ENCODE results near the gene PWWP2B. TPM values are rescaled to one million over a fixed set of nuclear protein-coding genes. Genes with fewer than 3 reads are reported as not detected.

Gene PWWP2B
- total and polyA plus RNA-seq, 11 donors = 10.5 to 23.5 (median 15.3) TPM

GRCh38 chr10:132406750-132407149 is 9.8 kb downstream of the PWWP2B start:
- no peak for ATAC-seq
- Histone ChIP-seq H3K27ac (peak overlapping the region in 11 of 12 donors; percentile 65 to 86 (median 77)), H3K36me3 (peaks cover 0 to 26% (median 17%) of the 10 kb centered on the region in 9 donors), H3K4me1 (peaks cover 0 to 41% (median 29%) of the 10 kb centered on the region in 12 donors), H3K9me3 (no peaks in the 10 kb centered on the region), H3K4me3 (no peak overlapping the region), H3K27me3 (no peaks in the 10 kb centered on the region)
- DNase-seq = peak in 1 of 5 donors; percentile 60
- no peak for TF ChIP-seq CTCF (IDR thresholded peaks at IDR 0.05)
- intact Hi-C loops (cut with DNase I) = no loop called here
- 93 to 96% (median 96%) methylated on average over 4 to 16 of the region's 16 CpGs for WGBS, 4 donors

DNA sequence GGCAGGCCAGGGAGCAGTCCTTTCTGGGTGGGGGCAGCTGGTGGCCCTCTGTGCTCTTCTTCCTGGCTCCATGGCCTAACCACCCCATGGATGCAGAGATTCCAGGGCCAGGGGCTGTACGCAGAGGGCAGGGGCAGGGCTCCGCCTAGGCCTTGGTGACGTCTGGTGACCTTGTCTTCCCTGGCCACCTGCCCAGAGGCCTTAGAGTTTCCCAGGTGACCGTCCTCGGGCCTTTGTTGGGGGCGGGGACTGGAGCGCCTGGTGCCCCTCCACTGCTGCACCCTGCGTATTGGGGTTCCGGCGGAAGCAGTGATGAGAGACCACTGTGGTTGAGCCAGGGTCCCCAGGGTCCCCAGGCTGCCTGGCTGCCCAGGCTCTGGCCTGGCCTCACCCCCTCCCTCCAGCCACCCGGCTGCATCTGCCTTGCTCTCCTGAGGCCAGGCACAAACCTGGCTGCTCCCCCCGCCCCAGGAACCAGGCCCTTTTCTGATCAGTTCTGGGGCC is 10.3 kb downstream of the PWWP2B start:
- TF ChIP-seq CTCF (IDR thresholded peaks at IDR 0.05) (no peak), POLR2A (IDR thresholded peaks at IDR 0.05) (no peak)
- intact Hi-C loops (cut with DNase I) = no loop called here
- peaks cover 0 to 26% (median 17%) of the 10 kb centered on the region in 9 donors for H3K36me3 ChIP-seq
- no peaks in the 10 kb centered on the region for H3K27me3 ChIP-seq
- ATAC-seq = peak; percentile 55 to 77 (median 68)
- DNase-seq = peak; percentile 60 to 85 (median 80)
- 45 to 72% (median 56%) methylated on average over 4 to 12 of the region's 12 CpGs for WGBS, 4 donors
- peaks cover 0 to 43% (median 33%) of the 10 kb centered on the region in 12 donors for H3K4me1 ChIP-seq
- no peaks in the 10 kb centered on the region for H3K9me3 ChIP-seq
- H3K4me3 ChIP-seq = peak overlapping the region in 4 of 12 donors; percentile 1 to 35 (median 20)
- H3K27ac ChIP-seq = peak overlapping the region; percentile 13 to 86 (median 76)

- H3K4me1 ChIP-seq = peaks cover 0 to 49% (median 35%) of the 10 kb centered on the region in 12 donors
- peaks cover 0 to 26% (median 17%) of the 10 kb centered on the region in 9 donors for H3K36me3 ChIP-seq
- no peaks in the 10 kb centered on the region for H3K9me3 ChIP-seq
- peak overlapping the region; percentile 13 to 86 (median 76) for H3K27ac ChIP-seq
- intact Hi-C loops (cut with DNase I) = no loop called here
- DNase-seq (peak in 2 of 5 donors; percentile 44 to 69), ATAC-seq (peak; percentile 53 to 78 (median 58))
- WGBS, 4 donors = 34 to 54% (median 54%) methylated on average over 8 to 17 of the region's 17 CpGs
- no peak for TF ChIP-seq POLR2A (IDR thresholded peaks at IDR 0.05)
- peak in 1 of 12 donors; percentile 12 for TF ChIP-seq CTCF (IDR thresholded peaks at IDR 0.05)
- H3K27me3 ChIP-seq = no peaks in the 10 kb centered on the region
- peak overlapping the region in 5 of 12 donors; percentile 1 to 35 (median 15) for H3K4me3 ChIP-seq
Measured at GRCh38 chr10:132407846-132408278, 10.9 kb downstream of the PWWP2B start.

DNA sequence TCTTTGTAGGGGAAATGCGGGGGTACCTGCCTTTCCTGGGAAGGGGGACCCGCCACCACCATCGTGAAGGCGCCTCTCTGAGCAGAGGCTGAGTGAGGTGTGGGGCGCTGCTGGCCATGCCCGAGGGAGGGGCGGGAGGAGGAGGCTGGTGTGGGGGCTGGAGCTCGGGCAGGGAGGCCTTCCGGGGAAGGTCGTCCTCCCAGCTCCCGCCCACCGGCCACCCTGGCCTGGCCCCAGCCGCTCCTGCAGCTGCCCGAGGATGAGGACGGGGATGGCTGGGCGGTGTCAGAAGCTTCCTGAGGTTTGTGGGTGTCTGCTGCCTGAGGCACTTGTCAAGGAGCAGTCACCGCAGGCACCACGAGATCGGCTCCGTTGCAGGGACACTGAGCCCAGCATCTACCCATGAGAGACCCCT is 11.4 kb downstream of the PWWP2B start:
- no peaks in the 10 kb centered on the region for H3K27me3 ChIP-seq
- TF ChIP-seq CTCF (IDR thresholded peaks at IDR 0.05) (no peak), POLR2A (IDR thresholded peaks at IDR 0.05) (no peak)
- peaks cover 0 to 26% (median 17%) of the 10 kb centered on the region in 9 donors for H3K36me3 ChIP-seq
- H3K27ac ChIP-seq = peak overlapping the region; percentile 9 to 86 (median 76)
- WGBS, 4 donors = 48 to 72% (median 67%) methylated on average over 13 to 20 of the region's 20 CpGs
- H3K4me1 ChIP-seq = peaks cover 0 to 54% (median 39%) of the 10 kb centered on the region in 12 donors
- intact Hi-C loops (cut with DNase I) = no loop called here
- peak in 3 of 4 donors; percentile 8 to 40 (median 19) for ATAC-seq
- H3K9me3 ChIP-seq = no peaks in the 10 kb centered on the region
- no peak for DNase-seq
- H3K4me3 ChIP-seq = peak overlapping the region in 3 of 12 donors; percentile 15 to 35 (median 26)

All from heart left ventricle (tissue), 16 donors.